Measurements from ENCODE around the gene BRIP1.
"Not testable (repeated sequence)": the region's sequence is repeated elsewhere in the genome, so short reads cannot be mapped to it uniquely, and the experiment has no call there.

Gene BRIP1

DNA sequence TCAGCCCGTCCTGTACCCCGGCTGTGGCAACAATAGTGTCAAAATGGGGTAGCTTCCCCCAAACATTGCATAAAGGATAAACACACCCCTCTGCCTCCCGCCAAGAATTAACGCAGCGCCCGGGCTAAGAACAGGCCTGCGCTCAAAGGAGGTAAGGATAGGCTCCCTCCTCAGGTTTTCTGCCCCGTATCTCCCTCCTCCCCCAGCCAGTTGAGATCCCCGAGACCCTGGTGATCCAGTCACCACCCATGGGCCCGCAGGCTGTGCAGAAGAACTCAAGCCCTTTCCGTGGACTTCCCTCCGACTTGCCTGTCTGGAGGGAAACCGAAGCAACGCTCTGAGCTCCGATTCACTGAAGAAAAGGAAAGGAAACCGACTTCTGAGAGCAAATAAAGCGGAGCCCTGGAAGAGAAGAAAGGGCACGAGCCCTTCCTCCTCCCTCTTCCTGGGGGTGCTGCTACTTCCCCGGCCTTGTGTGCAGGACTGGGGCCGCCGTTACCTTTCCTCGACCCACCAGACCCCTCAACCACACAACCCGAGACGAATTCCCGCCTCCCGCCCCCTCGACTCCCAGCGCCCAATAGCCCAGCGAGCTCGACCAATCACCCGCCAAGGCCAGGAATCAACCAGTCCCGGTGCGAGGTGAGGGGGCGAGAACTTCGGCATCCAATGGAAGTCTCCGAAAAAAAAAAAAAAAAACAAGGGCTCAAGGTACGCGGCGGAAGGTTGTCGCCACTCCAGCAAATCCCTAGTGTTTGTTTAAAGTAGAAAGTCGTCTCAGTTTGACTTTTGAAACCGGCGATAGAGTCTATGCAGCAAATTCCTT, at the start of gene BRIP1:
BRIP1 (minus strand) TSS at position 554 of the 826 bp plus-strand sequence. CDS start 1,989 bp downstream, outside the sequence.
- peak; percentile 94 for DNase-seq (ENCODE audit: low spot score)

DNA sequence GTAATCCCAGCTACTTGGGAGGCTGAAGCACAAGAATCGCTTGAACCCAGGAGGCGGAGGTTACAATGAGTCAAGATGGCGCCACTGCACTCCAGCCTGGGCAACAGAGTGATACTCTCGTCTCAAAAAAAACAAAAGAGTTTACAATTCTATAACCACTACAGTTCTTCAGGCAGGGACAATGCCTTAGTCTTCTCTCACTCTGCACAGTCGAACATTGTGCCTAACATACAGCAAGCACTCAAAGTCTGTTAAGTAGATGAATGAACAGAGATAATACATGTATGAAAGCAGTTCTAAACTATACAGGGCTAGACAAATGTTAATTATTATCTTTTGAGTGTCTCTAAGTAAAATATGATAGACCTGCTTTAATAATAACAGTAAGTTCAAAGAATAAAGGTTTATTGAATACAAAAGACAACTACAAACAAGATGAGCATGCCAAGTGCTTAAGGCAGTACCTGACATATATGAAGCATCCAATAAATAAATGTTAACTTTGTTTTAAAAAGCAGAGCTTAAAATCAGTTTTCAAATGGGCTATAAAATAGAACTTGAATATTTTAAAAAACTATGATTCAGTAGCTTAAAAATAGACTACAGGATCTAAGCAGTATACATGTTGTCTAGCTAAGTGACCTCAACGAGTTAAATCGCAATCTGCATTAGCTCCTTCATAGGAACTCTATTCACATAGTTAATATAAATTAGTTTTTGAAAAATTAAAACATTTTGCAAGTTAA, 45.1 kb upstream of the BRIP1 start:
- DNase-seq (ENCODE audit: low spot score) = no peak

DNA sequence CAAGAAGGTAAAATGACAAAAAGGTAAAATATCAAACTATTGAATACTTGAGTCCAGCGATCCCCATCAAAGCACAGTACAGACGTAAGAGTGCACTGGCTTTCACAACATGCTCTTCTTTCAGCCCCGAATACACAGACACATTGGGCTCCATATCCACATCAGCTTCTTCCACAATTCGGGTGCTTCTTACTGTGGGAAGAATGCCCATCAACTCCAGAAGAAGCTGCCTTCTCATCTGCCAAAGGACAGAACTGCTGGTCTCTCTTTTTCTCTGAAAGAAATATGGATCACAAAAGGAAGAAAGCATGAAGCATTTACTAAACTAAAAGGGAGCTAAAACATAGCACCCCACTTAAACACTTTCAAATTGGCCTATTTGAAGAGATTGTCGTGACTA, 44.0 kb upstream of the BRIP1 start:
- no peak for DNase-seq (ENCODE audit: low spot score)

DNA sequence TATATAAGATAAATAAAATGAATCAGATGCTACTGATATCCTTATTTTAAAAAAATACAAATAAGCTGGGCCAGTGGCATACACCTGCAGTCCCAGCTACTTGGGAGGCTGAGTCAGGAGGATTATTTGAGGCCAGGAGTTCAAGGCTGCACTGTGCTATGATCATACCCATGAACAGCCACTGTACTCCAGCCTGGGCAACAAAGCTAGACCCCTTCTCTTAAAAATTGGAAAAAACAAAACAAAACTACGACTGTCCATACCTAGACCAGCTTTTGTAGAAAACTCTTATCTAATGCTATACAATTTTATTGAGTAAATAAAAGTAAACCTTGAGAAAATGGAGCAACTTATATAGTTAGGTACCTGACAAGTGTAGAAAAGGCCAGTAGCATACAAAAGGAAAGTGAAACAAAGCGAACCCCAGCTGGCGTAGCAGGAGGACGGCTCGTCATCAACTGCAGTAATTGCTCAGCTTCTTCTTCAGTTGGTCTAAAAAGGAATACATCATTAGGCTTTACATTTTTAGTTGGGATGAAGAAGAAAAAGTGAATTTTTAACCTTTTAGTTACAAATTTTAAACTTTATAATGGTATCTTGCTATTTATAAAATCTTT, 40.9 kb upstream of the BRIP1 start:
- DNase-seq (ENCODE audit: low spot score) = no peak

DNA sequence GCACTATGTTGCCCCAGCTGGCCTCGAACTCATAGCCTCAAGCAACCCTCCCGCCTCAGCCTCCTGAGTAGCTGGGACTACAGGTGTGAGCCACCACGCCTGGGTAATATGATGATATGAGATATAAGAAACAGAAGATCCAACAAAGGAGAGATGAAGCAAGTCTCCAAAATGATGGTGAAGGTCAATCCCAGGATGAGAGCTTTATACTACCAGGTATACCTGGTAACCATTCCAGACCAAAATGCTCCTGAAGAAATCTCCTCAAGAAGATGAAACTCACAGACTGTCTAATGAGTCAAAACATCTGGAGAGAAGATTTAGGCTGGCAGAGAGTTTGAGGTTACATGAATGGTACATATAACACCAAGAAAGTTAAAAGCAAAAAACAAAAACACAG, 39.9 kb upstream of the BRIP1 start:
- no peak for DNase-seq (ENCODE audit: low spot score)

DNA sequence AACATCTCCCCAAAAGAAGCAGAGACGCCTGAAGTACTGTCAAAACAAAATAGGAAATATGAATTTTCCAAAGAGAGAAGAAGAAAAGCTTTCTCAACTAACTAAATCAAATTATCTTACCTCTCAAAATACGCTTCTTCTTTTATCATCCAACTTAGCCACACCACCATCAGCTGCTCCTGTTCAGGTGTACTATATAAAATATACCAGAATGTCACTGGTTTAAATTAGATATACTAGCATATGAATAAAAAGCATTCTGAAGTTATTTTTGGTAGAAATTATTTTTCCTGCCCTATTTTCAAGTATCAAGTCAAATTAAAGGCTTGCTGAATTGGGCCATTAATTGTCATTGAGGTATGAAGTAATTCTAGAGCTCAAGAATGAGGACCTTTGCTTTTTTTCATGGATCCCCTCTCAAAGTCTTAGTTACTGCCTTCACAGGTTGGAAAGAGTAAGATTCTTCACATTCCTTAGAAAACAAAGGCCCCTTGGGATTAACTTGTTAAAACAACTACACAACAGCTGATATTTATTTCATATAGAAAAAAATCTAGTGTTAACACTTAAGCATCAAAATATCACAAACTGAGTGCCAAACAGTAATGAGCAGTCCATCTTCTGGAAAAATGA, 34.3 kb upstream of the BRIP1 start:
- DNase-seq (ENCODE audit: low spot score) = no peak

DNA sequence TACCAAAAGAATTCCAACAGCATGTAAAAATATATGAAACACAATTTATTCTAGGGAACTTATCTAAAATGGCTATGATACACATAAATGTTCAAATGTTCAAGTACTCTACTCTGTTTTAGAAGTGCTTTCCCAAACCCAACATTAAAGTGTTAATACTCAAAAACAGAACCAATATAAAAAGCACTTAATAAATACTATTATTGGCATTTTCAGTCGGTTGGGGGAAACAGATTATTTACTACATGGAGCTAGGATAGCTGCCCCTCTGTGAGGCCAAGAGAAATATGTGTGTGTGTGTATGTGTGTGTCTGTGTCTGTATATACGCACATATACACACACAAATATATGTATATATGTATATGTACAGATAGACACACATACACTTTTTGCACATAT, 32.1 kb upstream of the BRIP1 start:
- DNase-seq (ENCODE audit: low spot score) = no peak

DNA sequence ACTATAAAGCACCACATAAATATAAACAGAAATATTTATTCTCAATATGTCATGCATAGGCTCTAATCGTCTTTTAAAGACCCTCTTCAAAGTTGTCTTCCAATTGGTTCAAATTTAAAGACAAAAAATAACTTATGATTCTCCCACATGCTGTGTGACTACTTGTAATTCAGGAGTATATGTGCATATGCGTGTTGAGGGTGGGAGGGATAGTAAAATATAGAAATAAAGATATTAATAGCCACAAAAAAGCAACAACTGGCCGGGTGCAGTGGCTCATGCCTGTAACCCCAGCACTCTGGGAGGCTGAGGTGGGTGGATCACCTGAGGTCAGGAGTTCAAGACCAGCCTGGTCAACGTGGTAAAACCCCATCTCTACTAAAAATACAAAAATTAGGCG, 31.0 kb upstream of the BRIP1 start:
- DNase-seq (ENCODE audit: low spot score) = not testable (repeated sequence)

DNA sequence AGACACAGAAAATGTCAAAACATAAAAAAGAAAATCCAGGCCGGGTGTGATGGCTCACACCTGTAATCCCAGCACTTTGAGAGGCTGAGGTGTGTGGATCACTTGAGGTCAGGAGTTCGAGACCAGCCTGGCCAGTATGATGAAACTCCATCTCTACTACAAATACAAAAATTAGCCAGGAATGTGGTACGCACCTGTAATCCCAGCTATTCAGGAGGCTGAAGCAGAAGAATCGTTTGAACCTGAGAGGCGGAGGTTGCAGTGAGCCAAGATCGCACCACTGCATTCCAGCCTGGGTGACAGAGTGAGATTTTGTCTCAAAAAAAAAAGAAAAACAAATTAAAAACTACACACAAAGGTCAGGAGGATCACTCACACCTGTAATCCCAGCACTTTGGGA, 24.4 kb upstream of the BRIP1 start:
- DNase-seq (ENCODE audit: low spot score) = not testable (repeated sequence)

DNA sequence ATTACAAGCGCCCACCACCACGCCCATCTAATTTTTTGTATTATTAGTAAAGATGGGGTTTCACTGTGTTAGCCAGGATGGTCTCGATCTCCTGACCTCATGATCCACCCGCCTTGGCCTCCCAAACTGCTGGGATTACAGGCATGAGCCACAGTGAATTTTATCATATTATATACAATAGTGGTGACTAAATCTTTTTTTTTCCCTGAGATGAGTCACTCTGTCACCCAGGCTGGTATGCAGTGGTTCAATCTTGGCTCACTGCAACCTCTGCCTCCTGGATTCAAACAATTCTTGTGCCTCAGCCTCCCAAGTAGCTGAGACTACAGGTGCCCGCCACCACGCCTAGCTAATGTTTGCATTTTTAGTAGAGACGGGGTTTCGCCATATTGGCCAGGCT, 22.5 kb upstream of the BRIP1 start:
- DNase-seq (ENCODE audit: low spot score) = not testable (repeated sequence)

DNA sequence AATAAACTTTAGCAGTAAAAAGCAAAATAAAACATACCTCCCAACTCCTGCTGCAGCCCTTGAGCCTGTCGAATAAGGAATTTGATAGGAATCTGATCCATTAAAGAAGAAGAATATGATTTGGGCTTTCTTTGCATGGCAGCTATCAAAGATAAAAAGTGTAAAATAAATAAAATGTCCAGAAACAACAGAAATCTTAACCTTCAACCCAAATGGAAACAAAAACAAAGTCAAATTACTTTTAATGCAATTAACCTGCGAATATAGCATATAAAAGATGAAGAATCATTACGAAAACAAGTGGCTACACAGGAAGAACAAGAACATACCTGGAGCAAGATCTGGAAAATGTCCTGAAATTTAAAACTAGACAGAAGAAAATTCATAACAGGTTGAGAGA, 21.5 kb upstream of the BRIP1 start:
- no peak for DNase-seq (ENCODE audit: low spot score)

DNA sequence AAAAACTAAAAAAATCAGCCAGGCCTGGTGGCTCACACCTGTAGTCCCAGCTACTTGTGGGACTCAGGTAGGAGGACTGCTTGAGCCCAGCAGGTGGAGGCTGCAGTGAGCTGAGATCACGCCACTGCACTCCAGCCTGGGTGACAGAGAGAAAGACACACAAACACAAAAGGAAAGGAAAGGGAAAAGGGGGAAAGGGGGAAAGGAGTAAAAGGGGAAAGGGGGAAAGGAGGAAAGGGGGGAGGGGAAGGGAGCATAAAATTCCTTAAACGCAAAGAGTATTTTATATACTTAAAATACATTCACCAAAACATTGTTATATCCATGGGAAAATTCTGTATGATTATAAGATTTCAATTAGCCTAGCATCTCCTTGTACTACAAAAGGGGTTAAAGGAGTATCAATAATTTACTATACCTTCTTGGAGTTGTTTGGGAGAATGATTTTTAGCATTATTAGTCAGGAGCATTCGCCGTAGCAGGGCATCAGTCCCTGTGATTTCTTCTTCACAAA, 17.3 kb upstream of the BRIP1 start:
- no peak for DNase-seq (ENCODE audit: low spot score)

DNA sequence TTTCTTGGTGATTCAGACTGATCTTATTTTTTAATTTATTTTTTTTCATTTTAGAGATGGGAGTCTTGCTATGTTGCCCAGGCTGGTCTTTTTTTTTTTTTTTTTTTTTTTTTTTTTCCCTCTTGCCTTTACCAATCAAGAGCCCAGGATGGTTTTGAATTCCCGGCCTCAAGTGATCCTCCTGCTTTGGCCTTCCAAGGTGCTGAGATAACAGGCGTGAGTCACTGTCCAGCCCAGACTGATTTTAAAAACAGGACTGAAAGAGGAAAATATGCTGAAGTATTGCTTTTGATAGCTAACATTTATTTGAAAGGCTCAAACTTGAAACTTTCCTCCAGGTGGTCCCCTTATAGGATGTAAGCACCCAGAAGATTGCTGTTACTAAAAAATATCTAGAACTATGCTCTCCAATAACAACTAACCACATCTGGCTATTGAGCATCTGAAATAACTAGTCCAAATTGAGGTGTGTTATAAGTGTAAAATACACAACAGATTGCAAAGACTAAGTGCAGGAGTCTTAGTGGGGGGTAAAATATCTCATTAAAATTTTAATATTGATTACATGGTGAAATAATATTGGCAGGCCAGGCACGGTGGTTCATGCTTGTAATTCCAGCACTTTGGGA, 15.8 kb upstream of the BRIP1 start:
- no peak for DNase-seq (ENCODE audit: low spot score)

DNA sequence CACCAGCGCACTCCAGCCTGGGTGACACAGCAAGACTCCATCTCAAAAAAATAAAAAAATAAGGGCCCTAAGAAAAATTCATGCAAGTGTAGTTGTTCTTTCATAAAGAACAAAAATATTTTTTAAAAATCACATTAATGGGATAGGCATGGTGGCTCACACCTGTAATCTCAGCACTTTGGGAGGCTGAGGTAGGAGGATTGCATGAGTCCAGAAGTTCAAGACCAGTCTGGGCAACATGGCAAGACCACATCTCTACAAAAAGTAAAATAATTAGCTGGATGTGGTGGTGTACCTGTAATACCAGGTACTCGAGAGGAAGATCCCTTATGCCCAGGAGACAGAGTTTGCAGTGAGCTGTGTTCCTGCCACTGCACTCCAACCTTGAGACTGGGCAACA, 15.2 kb upstream of the BRIP1 start:
- DNase-seq (ENCODE audit: low spot score) = no peak

DNA sequence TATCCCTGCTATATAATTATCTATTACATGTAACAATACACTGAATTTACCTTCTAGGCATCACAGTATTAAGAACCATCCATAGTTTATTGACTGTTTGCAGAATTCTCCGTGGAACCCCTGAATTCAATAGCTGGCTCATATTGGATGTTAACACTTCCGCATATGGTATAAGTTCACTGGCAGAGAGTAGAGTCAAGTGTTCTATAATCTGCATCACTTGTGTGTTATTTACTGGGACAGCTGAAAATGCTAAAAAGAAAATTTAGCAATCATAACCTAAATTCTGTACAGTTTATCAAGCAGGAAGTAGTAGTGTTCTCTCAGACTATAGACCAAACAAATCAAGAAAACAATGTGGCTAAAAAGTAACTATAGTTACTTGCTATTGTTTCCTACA, 14.5 kb upstream of the BRIP1 start:
- no peak for DNase-seq (ENCODE audit: low spot score)

DNA sequence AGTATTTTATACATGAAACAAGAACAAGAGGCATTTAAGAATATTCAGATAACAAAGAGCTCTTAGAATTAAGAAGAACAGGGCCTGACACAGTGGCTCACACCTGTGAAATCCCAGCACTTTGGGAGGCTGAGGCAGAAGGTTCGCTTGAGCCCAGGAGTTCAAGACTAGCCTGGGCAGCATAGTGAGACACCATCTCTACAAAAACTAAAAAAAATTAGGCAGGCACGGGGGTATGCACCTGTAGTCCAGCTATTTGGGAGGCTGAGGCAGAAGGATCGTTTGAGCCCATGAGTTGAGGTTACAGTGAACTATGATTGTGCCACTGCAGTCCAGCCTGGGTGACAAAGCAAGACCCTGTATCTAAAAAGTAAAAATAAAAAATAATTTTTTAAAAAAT, 12.5 kb upstream of the BRIP1 start:
- DNase-seq (ENCODE audit: low spot score) = no peak

DNA sequence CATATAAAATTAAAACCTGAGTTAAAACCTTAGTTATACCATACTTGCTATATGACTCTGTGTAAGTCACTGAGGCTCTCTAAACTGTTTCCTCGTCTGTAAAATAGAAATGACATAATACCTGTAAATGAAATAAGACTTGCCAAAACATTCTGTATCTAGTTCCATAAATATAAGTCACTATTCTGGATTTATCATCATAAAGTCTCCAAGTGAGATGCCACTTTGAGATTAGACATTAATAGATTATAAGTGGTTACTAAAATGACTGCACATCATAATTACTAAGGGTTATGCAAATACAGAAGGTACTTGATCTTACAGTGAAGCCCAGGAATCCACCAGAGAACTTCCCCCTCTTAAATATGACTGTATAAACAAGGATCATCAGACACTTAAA, 12.0 kb upstream of the BRIP1 start:
- DNase-seq (ENCODE audit: low spot score) = no peak

DNA sequence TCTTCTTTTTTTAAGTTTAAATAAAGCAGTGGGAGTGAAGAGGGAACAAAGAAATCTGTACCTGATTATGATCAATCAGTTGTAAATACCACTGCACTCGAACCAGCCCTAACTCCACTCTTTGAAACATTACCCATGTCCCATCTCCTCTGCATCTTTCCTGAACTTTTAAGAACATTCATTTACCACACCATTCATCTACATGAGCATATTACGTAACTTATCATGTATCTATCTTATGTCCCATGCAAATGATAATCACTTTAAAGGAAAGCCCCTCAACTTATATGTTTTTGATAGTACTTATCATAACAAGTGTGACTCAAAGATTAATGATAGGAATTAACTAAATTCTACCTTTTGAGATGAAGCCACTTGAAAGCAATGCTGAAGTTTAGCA, 10.7 kb upstream of the BRIP1 start:
- no peak for DNase-seq (ENCODE audit: low spot score)

DNA sequence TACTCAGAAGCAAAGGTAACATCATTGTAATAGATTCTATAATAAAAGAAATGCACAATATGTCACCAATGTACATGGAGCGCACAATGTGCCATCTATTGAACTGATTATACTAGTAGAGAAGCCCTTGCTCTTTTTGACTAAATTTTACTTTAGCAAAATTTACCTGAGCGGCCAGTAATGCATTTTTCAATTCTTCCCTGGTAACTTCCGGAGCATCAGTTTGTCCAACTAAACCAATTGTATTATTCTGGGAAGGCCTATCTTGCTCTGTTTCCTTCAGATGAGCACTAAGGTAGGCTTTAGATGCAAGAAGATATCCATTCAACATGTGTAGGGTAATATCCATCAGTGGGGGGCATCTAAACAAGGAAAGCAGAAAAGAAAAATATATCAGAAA, 8.8 kb upstream of the BRIP1 start:
- DNase-seq (ENCODE audit: low spot score) = no peak

DNA sequence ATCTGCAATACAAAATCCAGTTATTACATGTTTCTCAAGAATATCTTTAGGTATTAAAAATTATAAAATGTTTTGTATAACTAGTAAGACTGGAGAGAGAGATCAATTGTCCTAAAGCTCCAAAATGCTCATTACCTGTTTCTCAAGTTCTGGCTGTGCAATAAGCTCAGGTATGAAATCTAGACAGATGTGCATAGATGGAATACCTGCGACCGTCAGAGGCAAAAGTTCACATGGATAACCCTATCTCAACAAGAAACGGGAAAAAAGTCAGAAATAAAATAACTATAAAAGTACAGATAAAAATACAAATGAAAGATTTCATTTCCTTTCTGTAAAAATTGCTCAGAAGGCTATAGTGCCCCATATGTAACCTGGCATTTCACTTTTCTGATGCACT, 5.8 kb upstream of the BRIP1 start:
- no peak for DNase-seq (ENCODE audit: low spot score)

DNA sequence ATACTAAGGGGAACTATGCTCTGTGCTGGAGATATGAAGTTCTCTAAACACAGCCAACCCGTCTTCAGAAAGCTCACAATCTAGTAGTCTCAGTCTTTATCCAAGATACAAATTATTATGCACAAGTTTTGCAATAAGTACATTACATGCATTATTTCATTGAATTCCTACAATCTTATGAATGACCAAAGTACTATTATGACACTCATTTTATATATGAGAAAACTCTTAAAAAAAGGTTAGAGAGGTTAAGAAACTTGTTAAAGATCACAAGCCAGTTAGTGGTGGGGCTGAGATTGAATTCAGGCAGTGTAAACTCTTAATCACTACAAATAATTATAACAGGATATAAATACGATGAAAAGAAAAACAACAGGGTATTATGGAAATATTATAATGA, 4.7 kb upstream of the BRIP1 start:
- no peak for DNase-seq (ENCODE audit: low spot score)

DNA sequence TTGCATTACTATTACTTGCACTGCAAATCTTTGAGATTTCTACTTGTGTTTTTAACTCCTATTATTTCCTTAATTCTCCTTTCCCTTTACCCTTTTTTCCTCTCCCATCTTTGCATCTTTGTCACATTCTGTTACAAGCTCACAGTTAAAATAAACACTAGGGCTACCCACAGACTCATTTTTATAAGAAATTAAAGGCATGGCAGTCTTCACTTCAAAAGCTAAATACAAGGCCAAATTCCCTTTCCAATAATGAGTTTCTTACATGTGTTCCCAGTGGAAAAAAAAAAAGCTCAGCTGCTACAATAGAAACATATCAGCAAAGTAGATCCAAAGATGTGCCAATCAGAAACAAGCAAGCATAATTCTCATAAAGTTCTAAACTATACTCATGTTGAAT, 3.7 kb upstream of the BRIP1 start:
- DNase-seq (ENCODE audit: low spot score) = no peak

All from left forelimb (tissue), 1 donor.